Endothelial cell (in vitro differentiated cells): Measurements from ENCODE around the gene C1orf122. TPM values are rescaled to one million over a fixed set of nuclear protein-coding genes. Genes with fewer than 3 reads are reported as not detected.

ENCODE experiments used
- DNase-seq: peaks from one replicate; pipeline ENCODE4 v3.0.0; 2021; ENCODE audit warnings: low spot score
- H3K27ac Mint-ChIP-seq: one replicate; pipeline ENCODE4 v1.8.0; 2021; ENCODE audit warnings: mixed read lengths, inconsistent platforms; ENCODE audit not compliant: unreplicated experiment
- H3K27me3 Mint-ChIP-seq: one replicate; pipeline ENCODE4 v1.8.0; 2021; ENCODE audit warnings: mild to moderate bottlenecking, moderate library complexity, mixed read lengths, inconsistent platforms; ENCODE audit not compliant: unreplicated experiment
- H3K36me3 Mint-ChIP-seq: one replicate; pipeline ENCODE4 v1.8.0; 2021; ENCODE audit warnings: mild to moderate bottlenecking, low read depth, mixed read lengths, inconsistent platforms; ENCODE audit not compliant: unreplicated experiment
- H3K4me1 Mint-ChIP-seq: one replicate; pipeline ENCODE4 v1.8.0; 2021; ENCODE audit warnings: mild to moderate bottlenecking, mixed read lengths, inconsistent platforms; ENCODE audit not compliant: unreplicated experiment
- H3K4me3 Mint-ChIP-seq: one replicate; pipeline ENCODE4 v1.8.0; 2021; ENCODE audit warnings: mild to moderate bottlenecking, mixed read lengths, inconsistent platforms; ENCODE audit not compliant: unreplicated experiment
- H3K9me3 Mint-ChIP-seq: one replicate; pipeline ENCODE4 v1.8.0; 2021; ENCODE audit warnings: mixed read lengths, inconsistent platforms; ENCODE audit not compliant: unreplicated experiment
- total RNA-seq: library from RNA; stranded (reverse); fragmentation: NEBNext Ultra II Directional; extraction: Animal tissue kit (Norgen Biotek cat#: 25700); gene quantifications from one replicate; pipeline ENCODE4 v1.2.1, GENCODE V29; 2021; ENCODE audit not compliant: unreplicated experiment
- TF ChIP-seq, protein P1 (sequence below): fragments of 200-600 bp; sonication (generic); IDR thresholded peaks from one replicate; pipeline ENCODE4 v1.5.0; 2021; ENCODE audit warnings: antibody characterized with exemption; ENCODE audit not compliant: unreplicated experiment

Gene C1orf122
- total RNA-seq, 1 donor from 2014 or later, result 29.4 TPM

GRCh38 chr1:37824001-37824400 is 16.4 kb downstream of the C1orf122 start:
- H3K36me3 Mint-ChIP-seq, result peaks cover 18% of the 10 kb centered on the region
- H3K4me1 Mint-ChIP-seq, result no peaks in the 10 kb centered on the region
- H3K27ac Mint-ChIP-seq, result no peak overlapping the region
- DNase-seq, result no peak
- H3K27me3 Mint-ChIP-seq, result peaks cover 1% of the 10 kb centered on the region
- no peaks in the 10 kb centered on the region for H3K9me3 Mint-ChIP-seq
- H3K4me3 Mint-ChIP-seq, result no peak overlapping the region
- TF ChIP-seq, protein P1, sequence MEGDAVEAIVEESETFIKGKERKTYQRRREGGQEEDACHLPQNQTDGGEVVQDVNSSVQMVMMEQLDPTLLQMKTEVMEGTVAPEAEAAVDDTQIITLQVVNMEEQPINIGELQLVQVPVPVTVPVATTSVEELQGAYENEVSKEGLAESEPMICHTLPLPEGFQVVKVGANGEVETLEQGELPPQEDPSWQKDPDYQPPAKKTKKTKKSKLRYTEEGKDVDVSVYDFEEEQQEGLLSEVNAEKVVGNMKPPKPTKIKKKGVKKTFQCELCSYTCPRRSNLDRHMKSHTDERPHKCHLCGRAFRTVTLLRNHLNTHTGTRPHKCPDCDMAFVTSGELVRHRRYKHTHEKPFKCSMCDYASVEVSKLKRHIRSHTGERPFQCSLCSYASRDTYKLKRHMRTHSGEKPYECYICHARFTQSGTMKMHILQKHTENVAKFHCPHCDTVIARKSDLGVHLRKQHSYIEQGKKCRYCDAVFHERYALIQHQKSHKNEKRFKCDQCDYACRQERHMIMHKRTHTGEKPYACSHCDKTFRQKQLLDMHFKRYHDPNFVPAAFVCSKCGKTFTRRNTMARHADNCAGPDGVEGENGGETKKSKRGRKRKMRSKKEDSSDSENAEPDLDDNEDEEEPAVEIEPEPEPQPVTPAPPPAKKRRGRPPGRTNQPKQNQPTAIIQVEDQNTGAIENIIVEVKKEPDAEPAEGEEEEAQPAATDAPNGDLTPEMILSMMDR, result no peak

DNA sequence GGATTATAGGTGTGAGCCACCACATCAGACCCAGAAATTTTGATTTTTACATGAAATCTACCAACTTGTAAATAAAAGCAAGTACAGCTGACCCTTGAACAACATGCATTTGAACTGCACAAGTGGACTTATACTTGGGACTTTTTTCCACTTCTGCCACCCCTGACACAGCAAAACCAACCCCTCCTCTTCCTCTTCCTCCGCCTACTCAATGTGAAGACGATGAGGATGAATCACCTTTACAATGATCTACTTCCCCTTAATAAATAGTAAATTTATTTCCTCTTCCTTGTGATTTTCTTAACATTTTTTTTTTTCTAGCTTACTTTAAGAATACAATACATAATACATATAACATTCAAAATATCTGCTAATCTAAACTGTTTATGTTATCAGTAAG is 17.9 kb downstream of the C1orf122 start:
- Mint-ChIP-seq H3K9me3 (no peaks in the 10 kb centered on the region), H3K4me3 (no peak overlapping the region), H3K27ac (no peak overlapping the region), H3K4me1 (no peaks in the 10 kb centered on the region), H3K27me3 (no peaks in the 10 kb centered on the region), H3K36me3 (peaks cover 18% of the 10 kb centered on the region)
- no peak for DNase-seq
- TF ChIP-seq, protein P1, result no peak

DNA sequence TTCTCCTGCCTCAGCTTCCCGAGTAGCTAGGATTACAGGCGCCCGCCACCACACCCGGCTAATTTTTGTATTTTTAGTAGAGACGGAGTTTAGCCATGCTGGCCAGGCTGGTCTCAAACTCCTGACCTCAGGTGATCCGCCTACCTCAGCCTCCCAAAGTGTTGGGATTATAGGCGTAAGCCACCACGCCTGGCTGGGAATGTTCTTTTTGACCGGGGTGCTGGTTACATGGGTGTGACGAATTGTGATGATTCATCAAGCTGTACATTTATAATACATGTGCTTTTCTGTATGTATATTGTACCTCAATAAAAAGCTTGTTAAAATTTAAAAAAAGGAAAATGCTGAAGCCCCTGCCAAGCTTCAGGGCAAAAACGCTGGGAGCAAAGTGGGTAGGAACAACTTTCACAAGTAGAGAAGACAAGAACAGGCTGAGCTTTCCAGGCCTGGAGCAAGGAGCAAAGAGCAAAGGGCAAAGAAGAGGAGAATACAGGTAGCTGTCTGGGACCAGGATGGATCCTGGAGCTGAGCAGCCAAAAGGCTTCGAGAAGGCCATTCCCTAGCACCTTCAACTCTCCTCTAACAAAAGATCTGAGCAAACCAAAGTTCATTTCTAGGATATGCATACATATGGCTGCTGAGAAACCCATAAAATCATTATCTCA is 21.0 kb downstream of the C1orf122 start:
- Mint-ChIP-seq H3K9me3 (no peaks in the 10 kb centered on the region), H3K27me3 (peaks cover 2% of the 10 kb centered on the region), H3K4me3 (no peak overlapping the region), H3K36me3 (peaks cover 11% of the 10 kb centered on the region), H3K27ac (no peak overlapping the region), H3K4me1 (no peaks in the 10 kb centered on the region)
- DNase-seq, result no peak
- TF ChIP-seq, protein P1, result no peak

GRCh38 chr1:37831109-37831508 is 23.5 kb downstream of the C1orf122 start:
- TF ChIP-seq, protein P1, result no peak
- Mint-ChIP-seq H3K27ac (no peak overlapping the region), H3K4me3 (no peak overlapping the region), H3K9me3 (no peaks in the 10 kb centered on the region), H3K36me3 (peaks cover 21% of the 10 kb centered on the region), H3K27me3 (peaks cover 3% of the 10 kb centered on the region), H3K4me1 (no peaks in the 10 kb centered on the region)
- no peak for DNase-seq

- no peaks in the 10 kb centered on the region for H3K9me3 Mint-ChIP-seq
- H3K27ac Mint-ChIP-seq, result no peak overlapping the region
- H3K27me3 Mint-ChIP-seq, result peaks cover 3% of the 10 kb centered on the region
- H3K4me1 Mint-ChIP-seq, result no peaks in the 10 kb centered on the region
- TF ChIP-seq, protein P1, result no peak
- H3K4me3 Mint-ChIP-seq, result no peak overlapping the region
- no peak for DNase-seq
- H3K36me3 Mint-ChIP-seq, result peaks cover 21% of the 10 kb centered on the region
Observed at GRCh38 chr1:37831809-37832208, 24.2 kb downstream of the C1orf122 start.
